Measurements from ENCODE around the gene DYNC2I2.

DNA sequence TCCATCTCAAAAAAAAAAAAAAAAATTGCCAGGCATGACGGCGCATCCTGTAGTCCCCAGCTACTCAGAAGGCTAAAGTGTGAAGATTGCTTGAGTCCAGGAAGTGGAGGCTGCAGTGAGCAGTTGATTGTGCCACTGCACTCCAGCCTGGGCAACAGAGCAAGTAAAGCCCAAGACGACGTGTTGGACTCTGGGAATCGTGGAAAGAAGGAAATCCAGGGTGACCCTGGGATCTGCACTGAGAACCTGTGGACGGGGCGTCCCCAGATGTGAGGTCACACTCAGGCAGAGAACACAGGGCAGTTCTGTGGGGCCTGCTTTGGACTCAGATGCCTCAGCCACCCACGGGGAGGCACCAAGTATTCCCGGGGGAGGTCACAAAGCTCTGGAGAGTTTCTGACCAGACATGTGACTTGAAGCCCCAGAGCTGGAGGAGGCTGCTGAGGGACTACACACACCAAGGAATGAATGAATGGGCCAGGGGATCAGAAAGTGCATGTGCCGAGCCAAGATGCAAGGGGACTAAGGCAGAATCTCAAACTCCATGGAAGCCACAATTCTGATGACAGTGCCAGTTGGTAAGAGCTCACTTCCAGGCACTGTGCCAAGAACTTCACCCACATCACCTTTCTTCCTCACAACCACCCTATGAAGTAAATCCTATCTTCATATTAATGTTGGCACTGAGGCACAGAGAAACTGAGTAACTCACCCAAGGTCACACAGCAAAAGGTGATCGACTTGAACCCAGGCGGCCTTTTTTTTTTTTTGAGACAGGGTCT is 12.9 kb downstream of the DYNC2I2 start:
- TF ChIP-seq CTCF (conservative IDR thresholded peaks at IDR 0.05; ENCODE audit: low read depth in 2 of 2) (no peak), EZH2phosphoT487 (IDR thresholded peaks at IDR 0.05; ENCODE audit: unreplicated experiment) (no peak), CREB1 (CRISPR knock-in tag; IDR thresholded peaks at IDR 0.05; ENCODE audit: low read depth) (no peak)
